MM.1S (cell line): ENCODE results near the gene F8.
"Not testable (repeated sequence)": the region's sequence is repeated elsewhere in the genome, so short reads cannot be mapped to it uniquely, and the experiment has no call there.

Source experiments
- DNase-seq: peaks from one replicate; pipeline ENCODE4 v3.0.0-alpha.2; 2015
- H2AFZ ChIP-seq: fragments of 300-600 bp; sonication (generic); 2 replicates; pipeline ENCODE4 v1.6.0; 2016; ENCODE audit warnings: antibody characterized with exemption, low read length
- H3F3A ChIP-seq: fragments of 300-600 bp; sonication (generic); 2 replicates; pipeline ENCODE4 v1.6.1; 2016; ENCODE audit warnings: mild to moderate bottlenecking, antibody characterized with exemption, low read length, moderate library complexity, mixed read lengths; ENCODE audit not compliant: insufficient read depth
- H3K27ac ChIP-seq: fragments of 300-600 bp; sonication (generic); 2 replicates; pipeline ENCODE4 v1.5.1; 2016; ENCODE audit warnings: mild to moderate bottlenecking, low read length
- H3K27me3 ChIP-seq: fragments of 300-600 bp; sonication (generic); replicated peaks from 2 replicates; pipeline ENCODE4 v1.6.0; 2016; ENCODE audit warnings: low read length; ENCODE audit not compliant: insufficient read depth
- H3K36me3 ChIP-seq: fragments of 300-600 bp; sonication (generic); replicated peaks from 2 replicates; pipeline ENCODE4 v1.6.1; 2016; ENCODE audit warnings: mild to moderate bottlenecking, low read length, mixed read lengths; ENCODE audit not compliant: insufficient read depth
- H3K4me1 ChIP-seq: fragments of 300-600 bp; sonication (generic); 2 replicates; pipeline ENCODE4 v1.6.1; 2016; ENCODE audit warnings: low read length, mixed read lengths
- H3K4me2 ChIP-seq: fragments of 300-600 bp; sonication (generic); 2 replicates; pipeline ENCODE4 v1.6.0; 2016; ENCODE audit warnings: low read depth, low read length
- H3K4me3 ChIP-seq: fragments of 300-600 bp; sonication (generic); 2 replicates; pipeline ENCODE4 v1.5.1; 2016; ENCODE audit warnings: low read length, mixed read lengths
- H3K79me2 ChIP-seq: fragments of 300-600 bp; sonication (generic); 2 replicates; pipeline ENCODE4 v1.6.1; 2016; ENCODE audit warnings: mixed run types, low read length, mixed read lengths
- H3K9ac ChIP-seq: fragments of 300-600 bp; sonication (generic); 2 replicates; pipeline ENCODE4 v1.6.1; 2016; ENCODE audit warnings: low read length, mixed read lengths
- H3K9me2 ChIP-seq: fragments of 300-600 bp; sonication (generic); replicated peaks from 2 replicates; pipeline ENCODE4 v1.6.1; 2016; ENCODE audit warnings: mild to moderate bottlenecking, low read length, mixed read lengths; ENCODE audit not compliant: insufficient read depth
- H3K9me3 ChIP-seq: fragments of 300-600 bp; sonication (generic); replicated peaks from 2 replicates; pipeline ENCODE4 v1.6.1; 2016; ENCODE audit warnings: mild to moderate bottlenecking, low read length, mixed read lengths; ENCODE audit not compliant: insufficient read depth
- H4K20me1 ChIP-seq: fragments of 300-600 bp; sonication (generic); 2 replicates; pipeline ENCODE4 v1.6.1; 2016; ENCODE audit warnings: mild to moderate bottlenecking, low read length, moderate library complexity, mixed read lengths; ENCODE audit not compliant: insufficient read depth
- CTCF ChIP-seq: fragments of 300-600 bp; sonication (generic); IDR thresholded peaks from 2 replicates; pipeline ENCODE4 v1.5.1; 2016; ENCODE audit warnings: antibody characterized with exemption, low read length, mixed read lengths
- EZH2 ChIP-seq: fragments of 300-600 bp; sonication (generic); optimal IDR thresholded peaks from 2 replicates; pipeline ENCODE3; 2017; ENCODE audit warnings: low read depth, mild to moderate bottlenecking, antibody characterized with exemption, low read length, mixed read lengths
- EZH2phosphoT487 ChIP-seq: fragments of 300-600 bp; sonication (generic); IDR thresholded peaks from 2 replicates; pipeline ENCODE4 v1.6.1; 2018; ENCODE audit warnings: antibody characterized with exemption, low read length

The F8 gene

GRCh38 chrX:154968353-154968752, 54.2 kb downstream of the F8 start:
- no peaks in the 10 kb centered on the region for H4K20me1 ChIP-seq
- H3K9ac ChIP-seq, result no peak overlapping the region
- H3K36me3 ChIP-seq, result no peaks in the 10 kb centered on the region
- no peaks in the 10 kb centered on the region for H3F3A ChIP-seq
- no peak for DNase-seq
- H2AFZ ChIP-seq, result no peak overlapping the region
- no peaks in the 10 kb centered on the region for H3K9me3 ChIP-seq
- no peak overlapping the region for H3K4me2 ChIP-seq
- no peaks in the 10 kb centered on the region for H3K27me3 ChIP-seq
- TF ChIP-seq EZH2phosphoT487 (no peak), CTCF (no peak), EZH2 (no peak)
- no peaks in the 10 kb centered on the region for H3K79me2 ChIP-seq
- H3K4me1 ChIP-seq, result no peaks in the 10 kb centered on the region
- no peak overlapping the region for H3K4me3 ChIP-seq
- no peak overlapping the region for H3K27ac ChIP-seq
- H3K9me2 ChIP-seq, result no peaks in the 10 kb centered on the region

- Histone ChIP-seq H3K9ac (no peak overlapping the region), H3K36me3 (no peaks in the 10 kb centered on the region), H3K27ac (no peak overlapping the region), H3K9me3 (no peaks in the 10 kb centered on the region), H2AFZ (no peak overlapping the region), H3F3A (no peaks in the 10 kb centered on the region), H3K27me3 (no peaks in the 10 kb centered on the region), H3K4me1 (no peaks in the 10 kb centered on the region), H3K4me3 (no peak overlapping the region), H3K4me2 (no peak overlapping the region), H3K79me2 (no peaks in the 10 kb centered on the region), H3K9me2 (no peaks in the 10 kb centered on the region), H4K20me1 (no peaks in the 10 kb centered on the region)
- DNase-seq, result no peak
- TF ChIP-seq CTCF (no peak), EZH2 (no peak), EZH2phosphoT487 (no peak)
These were observed 54.9 kb downstream of the F8 start for GRCh38 chrX:154967603-154968002.

GRCh38 chrX:154961947-154962346, 60.6 kb downstream of the F8 start:
- DNase-seq, result no peak
- Histone ChIP-seq H2AFZ (no peak overlapping the region), H3K9me3 (no peaks in the 10 kb centered on the region), H3K36me3 (no peaks in the 10 kb centered on the region), H3F3A (no peaks in the 10 kb centered on the region), H3K4me3 (no peak overlapping the region), H3K79me2 (no peaks in the 10 kb centered on the region), H4K20me1 (no peaks in the 10 kb centered on the region), H3K27ac (no peak overlapping the region), H3K4me2 (no peak overlapping the region), H3K4me1 (no peaks in the 10 kb centered on the region), H3K9me2 (no peaks in the 10 kb centered on the region), H3K27me3 (no peaks in the 10 kb centered on the region), H3K9ac (no peak overlapping the region)
- TF ChIP-seq CTCF (no peak), EZH2phosphoT487 (no peak), EZH2 (no peak)

GRCh38 chrX:154955799-154956198, 66.7 kb downstream of the F8 start:
- H2AFZ ChIP-seq, H3K79me2 ChIP-seq, H3K4me3 ChIP-seq, H3K9me3 ChIP-seq, H3K9ac ChIP-seq, H4K20me1 ChIP-seq, H3K4me2 ChIP-seq, H3K4me1 ChIP-seq, H3K27ac ChIP-seq, H3K27me3 ChIP-seq, H3F3A ChIP-seq, H3K36me3 ChIP-seq, H3K9me2 ChIP-seq, DNase-seq: not testable (repeated sequence)

GRCh38 chrX:154939265-154939664, 83.3 kb downstream of the F8 start:
- H3K27ac ChIP-seq, H3K79me2 ChIP-seq, H3K4me3 ChIP-seq, H3K9ac ChIP-seq, H2AFZ ChIP-seq, H3K9me2 ChIP-seq, H3K4me1 ChIP-seq, DNase-seq, H3K9me3 ChIP-seq, H4K20me1 ChIP-seq, H3F3A ChIP-seq, H3K36me3 ChIP-seq, H3K27me3 ChIP-seq, H3K4me2 ChIP-seq: not testable (repeated sequence)

- not testable (repeated sequence) for H3K27me3 ChIP-seq, H3K79me2 ChIP-seq, H3K4me2 ChIP-seq, H3F3A ChIP-seq, H3K27ac ChIP-seq, H3K9me2 ChIP-seq, H3K4me3 ChIP-seq, H4K20me1 ChIP-seq, H3K36me3 ChIP-seq, H3K4me1 ChIP-seq, H3K9ac ChIP-seq, H2AFZ ChIP-seq, DNase-seq, H3K9me3 ChIP-seq
These were observed 97.8 kb downstream of the F8 start for GRCh38 chrX:154924771-154925170.
